ENCODE measurements around the gene LAMC2.
"Not testable (repeated sequence)": the region's sequence is repeated elsewhere in the genome, so short reads cannot be mapped to it uniquely, and the experiment has no call there.

Gene LAMC2

DNA sequence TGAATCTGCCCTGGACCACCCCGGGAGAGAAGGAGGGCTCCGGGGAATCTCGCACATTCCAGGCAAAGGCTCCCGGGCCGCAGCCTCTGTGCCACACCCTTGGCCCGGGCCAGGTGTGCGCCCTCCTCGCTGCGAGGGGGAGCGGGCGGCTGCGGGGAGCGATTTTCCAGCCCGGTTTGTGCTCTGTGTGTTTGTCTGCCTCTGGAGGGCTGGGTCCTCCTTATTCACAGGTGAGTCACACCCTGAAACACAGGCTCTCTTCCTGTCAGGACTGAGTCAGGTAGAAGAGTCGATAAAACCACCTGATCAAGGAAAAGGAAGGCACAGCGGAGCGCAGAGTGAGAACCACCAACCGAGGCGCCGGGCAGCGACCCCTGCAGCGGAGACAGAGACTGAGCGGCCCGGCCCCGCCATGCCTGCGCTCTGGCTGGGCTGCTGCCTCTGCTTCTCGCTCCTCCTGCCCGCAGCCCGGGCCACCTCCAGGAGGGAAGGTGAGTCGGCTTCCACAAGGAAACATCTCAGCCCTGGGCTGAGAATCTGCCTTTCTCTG lies at the start of gene LAMC2:
TSS of gene LAMC2 (plus strand) at position 324 of the 550 bp plus-strand sequence. CDS start at position 413, 89 bp downstream.
- peak; percentile 32 to 38 for DNase-seq

DNA sequence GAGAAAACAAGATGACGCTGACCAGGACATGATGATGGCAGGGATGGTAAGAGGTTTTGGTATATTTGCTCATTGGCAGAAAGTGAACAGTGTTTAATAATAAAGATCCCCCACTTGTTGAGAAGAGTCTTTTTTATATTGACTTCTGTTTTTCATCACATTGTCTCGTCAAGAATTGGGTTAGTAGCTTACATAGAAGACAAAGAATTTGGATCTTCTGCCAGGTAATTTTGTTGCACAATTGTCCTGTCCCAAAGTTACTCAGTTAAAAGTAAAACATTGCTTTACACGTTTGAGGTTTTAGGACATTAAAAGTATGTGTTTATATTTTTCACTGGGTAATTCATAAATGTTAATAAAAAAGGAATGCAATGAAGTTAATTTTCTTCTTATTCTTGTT lies 48.3 kb upstream of the LAMC2 start:
- no peak for DNase-seq

DNA sequence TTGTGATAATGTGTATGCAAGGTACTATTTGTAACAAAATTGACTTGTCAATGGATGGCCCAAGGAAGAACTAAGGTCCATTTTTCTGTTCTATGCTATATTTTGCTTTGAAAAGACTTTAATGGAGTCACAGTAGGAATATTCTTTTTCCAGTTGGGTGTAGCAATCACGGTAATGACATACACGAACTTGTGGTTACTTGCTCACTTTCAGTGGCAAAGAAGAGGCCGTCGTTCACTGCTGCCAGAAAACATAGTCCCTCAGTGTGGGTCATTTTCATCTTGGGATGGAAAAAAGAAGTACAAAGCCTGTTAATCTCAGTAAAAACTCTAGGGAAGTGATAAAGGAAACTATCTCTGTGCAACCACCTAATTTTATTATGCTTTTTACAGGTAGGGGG lies 47.8 kb upstream of the LAMC2 start:
- DNase-seq = no peak

DNA sequence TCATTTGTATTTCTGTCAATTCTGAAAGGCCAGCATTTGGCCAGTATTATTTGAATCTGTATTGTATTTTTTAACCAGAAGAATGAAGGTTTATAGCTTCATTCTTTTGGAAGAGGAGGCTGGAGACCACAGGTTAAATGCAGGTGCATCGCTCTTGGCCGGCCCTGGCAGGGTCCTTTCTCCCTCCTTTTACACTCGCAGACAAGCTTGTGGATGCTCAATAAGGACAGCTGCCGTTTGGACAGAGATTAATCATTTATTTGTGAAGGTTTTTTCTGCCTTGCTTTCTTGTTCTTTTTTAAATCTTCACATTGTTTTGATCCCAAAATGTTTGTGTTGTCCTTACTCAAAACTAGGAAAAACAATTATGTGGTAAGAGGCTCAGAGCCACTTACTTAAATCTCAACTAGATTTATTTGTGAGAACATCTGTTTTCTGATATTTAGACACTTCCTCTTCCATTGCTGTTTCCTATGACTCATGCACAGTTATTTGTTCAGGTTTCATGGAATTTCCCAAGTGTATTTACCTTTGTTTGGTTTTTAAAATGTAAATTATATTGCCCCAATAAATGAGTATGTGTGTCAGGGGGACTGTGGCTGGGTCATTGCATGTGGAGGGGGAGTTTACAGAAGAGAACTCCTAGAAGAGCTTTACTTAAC lies 46.7 kb upstream of the LAMC2 start:
- DNase-seq = no peak

DNA sequence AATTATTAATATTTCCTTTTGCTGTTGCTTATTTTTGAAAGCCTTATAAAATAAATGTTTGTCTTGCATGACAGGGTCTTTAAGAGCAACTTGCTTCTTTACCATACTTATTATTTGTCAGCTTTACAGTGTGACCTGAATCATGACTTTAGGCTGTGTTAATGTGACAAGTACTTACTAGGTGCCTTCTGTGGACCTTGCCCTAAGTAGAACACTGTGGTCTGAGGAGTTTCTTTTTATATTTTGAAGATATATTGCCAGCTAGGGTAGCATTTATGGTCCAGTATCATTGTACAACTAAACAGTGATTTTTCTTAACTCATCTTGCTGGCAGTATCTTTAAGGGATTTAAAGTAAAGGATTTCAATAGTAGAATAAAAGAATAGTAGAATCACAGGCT lies 45.4 kb upstream of the LAMC2 start:
- DNase-seq = no peak

DNA sequence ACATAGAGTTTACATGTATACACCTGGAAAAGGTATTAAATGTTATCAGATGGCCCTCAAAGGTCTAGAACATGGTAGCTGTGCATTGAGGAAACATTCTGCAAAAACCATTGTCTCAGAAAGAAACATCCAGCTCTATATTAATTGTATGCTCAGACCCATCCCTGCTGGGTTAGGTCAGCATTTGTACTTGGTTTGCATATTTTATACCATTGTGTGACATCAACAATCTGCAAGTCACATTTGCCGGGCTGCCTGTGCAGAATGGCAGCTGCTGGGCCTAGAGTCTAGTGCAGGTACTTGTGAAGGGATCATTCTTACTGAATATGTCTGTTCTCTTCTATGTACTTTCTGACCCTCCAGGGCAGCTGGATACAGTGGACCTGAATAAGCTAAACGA lies 43.9 kb upstream of the LAMC2 start:
- DNase-seq = no peak

DNA sequence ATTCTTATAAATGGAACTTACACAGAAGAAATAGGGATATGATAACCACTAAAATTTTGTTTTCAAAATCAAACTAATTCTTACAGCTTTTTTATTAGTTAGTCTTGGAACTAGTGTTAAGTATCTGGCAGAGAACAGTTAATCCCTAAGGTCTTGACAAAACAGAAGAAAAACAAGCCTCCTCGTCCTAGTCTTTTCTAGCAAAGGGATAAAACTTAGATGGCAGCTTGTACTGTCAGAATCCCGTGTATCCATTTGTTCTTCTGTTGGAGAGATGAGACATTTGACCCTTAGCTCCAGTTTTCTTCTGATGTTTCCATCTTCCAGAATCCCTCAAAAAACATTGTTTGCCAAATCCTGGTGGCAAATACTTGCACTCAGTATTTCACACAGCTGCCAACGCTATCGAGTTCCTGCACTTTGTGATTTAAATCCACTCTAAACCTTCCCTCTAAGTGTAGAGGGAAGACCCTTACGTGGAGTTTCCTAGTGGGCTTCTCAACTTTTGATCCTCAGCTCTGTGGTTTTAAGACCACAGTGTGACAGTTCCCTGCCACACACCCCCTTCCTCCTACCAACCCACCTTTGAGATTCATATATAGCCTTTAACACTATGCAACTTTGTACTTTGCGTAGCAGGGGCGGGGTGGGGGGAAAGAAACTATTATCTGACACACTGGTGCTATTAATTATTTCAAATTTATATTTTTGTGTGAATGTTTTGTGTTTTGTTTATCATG lies 42.3 kb upstream of the LAMC2 start:
- DNase-seq = no peak

DNA sequence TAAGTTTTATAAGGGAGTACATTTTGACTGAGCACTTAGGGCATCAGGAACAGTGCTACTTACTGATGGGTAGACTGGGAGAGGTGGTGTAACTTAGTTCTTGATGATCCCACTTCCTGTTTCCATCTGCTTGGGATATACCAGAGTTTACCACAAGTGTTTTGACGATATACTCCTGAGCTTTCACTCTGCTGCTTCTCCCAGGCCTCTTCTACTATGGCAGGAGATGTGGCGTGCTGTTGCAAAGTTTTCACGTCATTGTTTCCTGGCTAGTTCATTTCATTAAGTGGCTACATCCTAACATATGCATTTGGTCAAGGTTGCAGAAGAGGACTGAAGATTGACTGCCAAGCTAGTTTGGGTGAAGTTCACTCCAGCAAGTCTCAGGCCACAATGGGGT lies 41.3 kb upstream of the LAMC2 start:
- no peak for DNase-seq

DNA sequence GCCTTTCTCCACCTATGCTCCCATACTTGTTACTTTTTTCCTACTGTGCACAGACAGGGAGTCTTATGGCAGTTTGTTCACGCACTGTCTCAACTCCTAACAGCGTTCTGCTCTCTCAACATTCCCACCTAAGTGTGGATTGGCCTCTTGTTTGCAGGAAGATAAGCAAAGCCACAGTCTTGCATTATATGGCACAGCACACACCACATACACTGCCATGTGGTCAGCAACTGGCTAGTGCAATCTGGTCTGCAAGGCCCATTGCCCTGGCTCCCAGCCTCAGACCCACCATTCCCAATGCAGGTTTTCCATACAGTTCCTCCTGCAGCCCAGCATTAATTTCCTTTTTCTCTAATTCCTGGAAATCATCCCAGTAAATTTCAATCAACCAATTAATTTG lies 38.3 kb upstream of the LAMC2 start:
- no peak for DNase-seq

DNA sequence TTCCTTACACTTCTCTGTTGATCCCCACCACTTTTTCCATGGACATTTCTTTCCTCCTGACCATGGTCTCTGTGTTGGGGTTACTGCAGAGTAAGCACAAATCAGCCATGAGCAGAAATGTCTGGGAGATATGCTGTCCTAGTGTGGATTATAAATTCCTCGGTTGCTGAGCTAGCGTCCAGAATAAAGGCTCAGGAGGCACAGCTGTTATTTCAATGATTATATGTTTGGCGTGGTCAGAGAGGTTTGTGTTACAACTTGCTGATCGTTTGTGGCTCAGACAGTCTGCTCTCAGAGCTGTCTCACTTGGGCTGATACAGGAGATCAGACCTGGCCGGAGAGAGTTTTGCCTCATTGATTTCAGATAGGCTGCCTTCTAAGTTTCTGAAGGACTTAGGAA lies 37.5 kb upstream of the LAMC2 start:
- DNase-seq = no peak

DNA sequence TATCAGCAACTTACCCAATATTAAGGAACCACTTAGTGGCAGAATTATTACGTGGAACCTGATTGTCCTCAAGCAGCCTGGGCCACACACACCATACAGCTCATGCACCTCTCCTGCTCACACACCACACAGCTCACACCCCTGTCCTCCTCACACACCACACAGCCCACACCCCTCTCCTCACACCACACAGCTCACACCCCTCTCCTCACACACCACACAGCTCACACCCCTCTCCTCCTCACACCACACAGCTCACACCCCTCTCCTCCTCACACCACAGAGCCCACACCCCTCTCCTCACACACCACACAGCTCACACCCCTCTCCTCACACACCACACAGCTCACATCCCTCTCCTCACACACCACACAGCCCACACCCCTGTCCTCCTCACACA lies 36.8 kb upstream of the LAMC2 start:
- DNase-seq = no peak

DNA sequence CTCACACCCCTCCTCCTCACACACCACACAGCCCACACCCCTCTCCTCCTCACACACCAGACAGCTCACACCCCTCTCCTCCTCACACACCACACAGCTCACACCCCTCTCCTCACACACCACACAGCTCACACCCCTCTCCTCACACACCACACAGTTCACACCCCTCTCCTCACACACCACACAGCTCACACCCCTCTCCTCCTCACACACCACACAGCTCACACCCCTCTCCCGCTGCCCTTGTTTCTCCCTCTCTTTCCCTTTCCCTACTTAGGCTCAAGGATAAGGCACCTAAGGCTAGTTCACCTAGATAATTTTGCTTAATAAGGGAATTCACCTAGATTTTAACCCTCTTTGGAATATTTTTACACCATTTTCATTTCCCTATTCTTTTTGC lies 36.0 kb upstream of the LAMC2 start:
- not testable (repeated sequence) for DNase-seq

DNA sequence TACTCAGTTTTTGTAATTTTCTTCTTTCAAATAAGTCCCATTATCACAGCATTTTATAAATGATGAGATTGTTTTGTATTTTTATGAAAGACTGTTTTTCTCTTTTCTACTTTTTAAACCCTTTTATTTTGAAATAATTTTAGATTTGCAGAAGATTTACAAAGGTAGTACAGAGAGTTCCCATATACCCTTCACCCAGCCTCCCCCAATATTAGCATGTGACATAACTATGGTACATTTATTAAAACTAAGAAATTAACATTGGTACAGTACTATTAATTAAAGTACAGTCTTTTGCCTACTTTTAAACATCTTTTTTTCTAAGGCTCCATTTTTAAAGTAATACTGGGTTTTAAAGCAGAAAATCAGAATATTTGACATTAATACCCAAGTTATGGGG lies 35.6 kb upstream of the LAMC2 start:
- DNase-seq = no peak

DNA sequence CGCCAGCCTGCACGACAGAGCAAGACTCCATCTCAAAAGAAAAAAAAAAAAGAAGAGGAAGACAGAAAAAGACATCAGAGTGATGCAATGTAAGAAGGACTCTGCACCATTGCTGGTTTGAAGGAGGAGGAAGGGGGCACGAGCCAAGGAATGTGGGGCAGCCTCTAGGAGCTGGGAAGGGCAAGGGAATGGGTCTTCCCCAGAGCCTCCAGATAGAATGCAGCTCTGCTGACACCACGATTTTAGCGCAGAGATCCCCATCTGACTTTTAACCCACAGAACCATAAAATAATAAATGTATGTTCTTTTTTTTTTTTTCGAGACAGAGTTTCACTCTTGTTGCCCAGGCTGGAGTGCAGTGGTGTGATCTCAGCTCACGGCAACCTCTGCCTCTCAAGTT lies 33.9 kb upstream of the LAMC2 start:
- no peak for DNase-seq

DNA sequence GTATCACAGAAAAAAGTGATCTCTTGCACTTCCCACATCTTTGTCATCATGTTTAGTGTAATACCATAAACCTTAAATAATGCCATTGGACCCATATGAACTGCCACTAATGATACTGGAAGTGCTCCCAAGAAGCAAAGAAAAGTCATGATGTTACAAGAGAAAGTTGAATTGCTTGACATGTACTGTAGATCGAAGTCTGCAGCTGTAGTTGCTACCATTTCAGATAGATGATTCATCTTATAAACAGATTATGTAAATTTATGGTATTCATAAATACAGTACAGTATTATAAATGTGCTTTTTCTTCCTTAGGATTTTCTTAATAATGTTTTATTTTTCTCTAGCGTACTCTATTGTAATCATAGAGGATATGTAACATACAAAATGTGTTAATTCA lies 30.1 kb upstream of the LAMC2 start:
- DNase-seq = no peak

DNA sequence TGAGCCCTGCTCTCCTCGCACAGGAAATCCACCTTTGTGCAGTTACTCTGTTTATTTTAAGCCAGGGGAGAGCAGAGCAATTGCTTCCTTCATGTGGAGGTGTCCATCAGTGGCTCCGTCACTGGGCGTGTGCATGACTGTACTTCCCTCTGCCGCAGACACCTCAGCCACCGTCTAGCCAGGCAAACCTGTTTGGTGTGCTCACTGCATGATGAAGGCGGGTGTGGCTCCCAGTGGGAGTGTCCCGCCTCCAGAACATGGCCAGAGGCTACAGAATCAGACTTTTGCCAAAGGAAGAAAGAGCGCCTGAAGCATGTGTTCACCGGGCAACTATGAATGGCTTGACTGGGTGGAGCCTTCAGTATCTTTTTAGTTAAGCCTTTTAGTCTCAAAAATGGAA lies 26.1 kb upstream of the LAMC2 start:
- no peak for DNase-seq

DNA sequence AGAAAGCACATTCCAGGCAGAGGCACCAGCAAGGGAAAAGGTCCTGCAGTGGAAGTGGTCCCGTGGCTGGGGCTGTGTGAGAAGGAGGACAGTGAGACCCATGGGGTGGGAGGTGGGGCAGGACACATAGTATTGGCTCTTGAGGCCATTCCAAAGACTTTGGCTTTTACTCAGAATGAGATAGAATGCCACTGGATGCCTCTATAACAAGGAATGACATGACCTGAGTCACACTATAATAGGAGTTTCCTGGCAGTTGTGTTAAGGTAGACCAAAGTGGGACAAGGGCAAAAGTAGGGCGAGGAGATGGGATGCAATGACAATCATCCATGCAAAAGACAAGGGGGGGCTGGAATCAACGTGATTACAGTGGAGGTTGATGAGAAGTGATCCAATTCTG lies 24.7 kb upstream of the LAMC2 start:
- no peak for DNase-seq

DNA sequence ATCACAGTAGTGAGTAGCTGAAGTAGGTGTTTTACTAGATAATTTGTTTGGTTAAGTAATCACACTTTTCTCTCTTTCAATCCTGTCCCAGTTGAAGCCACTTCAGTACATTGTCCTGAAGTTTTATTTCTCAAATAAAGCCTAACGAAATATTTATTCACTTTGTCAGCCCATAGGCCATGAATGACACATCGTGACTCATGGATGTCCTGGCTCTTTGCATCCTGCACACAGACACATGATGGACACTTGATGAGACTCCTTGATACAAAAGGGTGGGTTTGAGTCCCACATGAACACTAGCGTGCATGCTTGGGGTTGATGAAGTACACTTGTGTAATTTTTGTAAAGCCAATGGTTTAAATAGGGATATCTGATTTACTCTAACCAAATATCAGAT lies 22.7 kb upstream of the LAMC2 start:
- no peak for DNase-seq

DNA sequence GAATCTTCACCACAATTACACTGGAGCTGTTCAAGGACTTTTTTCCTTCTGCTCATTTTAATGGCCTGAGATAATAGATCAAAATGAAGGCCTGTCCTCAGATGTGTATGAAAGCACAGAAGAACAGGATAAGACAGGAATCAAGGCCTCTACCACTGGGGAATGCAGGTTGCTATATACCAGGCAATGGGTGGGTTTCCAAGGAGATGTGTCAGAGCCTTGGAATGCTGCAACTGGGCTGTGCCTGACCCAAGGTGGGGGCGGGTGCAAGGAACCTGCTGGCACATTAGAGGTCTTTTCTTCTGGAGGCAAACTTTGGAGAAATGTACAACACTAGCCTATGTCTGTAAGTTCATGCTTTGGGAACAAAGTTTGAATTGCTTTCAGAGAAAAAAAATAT lies 21.7 kb upstream of the LAMC2 start:
- DNase-seq = no peak

DNA sequence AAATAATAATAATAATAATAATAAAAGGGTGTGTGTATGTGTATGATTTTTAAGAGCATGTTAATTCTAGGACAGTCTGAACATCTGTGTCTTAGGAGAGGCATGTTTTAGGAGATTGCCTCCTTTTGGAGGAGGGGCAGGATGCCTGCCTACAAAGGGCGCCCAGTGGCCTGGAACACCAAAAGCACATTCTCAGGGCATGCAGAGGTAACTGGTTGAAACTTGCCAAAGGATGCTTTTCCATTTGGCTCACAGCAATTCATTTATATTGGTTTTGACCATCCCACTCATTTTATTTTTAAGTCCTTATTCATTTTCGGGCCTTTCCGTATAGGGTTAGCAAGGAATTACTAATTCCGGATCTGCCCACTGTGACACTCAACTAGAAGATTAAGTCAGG lies 21.1 kb upstream of the LAMC2 start:
- DNase-seq = no peak

DNA sequence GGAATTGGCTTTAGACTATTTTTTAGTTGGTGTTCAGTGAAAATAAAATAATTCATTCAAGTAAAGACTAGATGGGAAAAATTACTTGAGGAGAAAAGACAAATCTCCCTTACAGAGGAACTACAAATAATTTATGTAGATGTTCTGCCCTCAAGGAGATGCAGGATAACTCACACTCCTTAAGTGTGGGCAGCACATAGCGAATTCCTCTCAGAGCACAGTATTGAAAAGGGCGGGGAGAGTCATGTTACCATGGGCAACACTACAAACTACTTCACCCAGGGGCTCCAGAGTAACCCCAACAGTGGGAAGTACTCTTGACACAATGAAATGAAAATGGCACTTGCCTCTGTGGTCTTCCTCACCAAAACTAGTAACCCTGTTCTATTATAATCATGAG lies 20.6 kb upstream of the LAMC2 start:
- no peak for DNase-seq

DNA sequence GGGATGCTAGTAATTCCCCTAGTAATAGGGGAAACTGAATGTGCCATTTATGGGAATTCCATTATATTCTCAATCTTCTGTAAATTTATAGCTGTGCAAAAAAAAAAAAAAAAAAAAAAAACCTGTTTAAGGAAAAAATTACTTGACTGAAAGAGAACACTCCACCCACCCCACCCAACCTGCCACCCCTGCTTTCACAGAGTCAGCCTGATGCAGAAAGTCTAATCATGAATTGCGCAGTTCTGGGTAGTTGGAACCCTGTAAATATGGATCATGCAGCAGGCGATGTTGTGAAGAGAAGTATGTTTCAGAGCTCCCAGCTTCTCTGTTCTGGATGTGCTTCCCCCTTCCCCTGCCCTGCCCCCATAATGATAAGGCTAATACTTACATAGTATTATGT lies 19.6 kb upstream of the LAMC2 start:
- DNase-seq = no peak

DNA sequence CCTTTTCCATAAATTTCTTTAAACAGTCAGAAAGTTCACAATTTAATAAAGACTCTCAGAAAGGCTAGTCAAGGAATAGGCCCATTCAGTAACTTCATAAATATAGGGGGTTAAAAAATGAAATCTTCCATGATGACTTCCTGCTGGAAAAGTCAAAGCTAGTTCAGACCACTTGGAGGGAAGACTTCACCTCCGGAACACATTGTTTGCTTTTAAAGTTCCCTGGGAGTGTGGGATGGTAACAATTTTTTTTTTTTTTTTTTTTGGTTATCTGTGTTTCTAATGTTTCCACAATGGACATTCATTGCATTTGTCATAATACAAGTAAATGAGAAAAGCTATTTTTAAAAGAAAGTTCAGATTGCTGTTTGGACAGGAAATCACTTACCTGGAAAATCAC lies 18.4 kb upstream of the LAMC2 start:
- DNase-seq = no peak

DNA sequence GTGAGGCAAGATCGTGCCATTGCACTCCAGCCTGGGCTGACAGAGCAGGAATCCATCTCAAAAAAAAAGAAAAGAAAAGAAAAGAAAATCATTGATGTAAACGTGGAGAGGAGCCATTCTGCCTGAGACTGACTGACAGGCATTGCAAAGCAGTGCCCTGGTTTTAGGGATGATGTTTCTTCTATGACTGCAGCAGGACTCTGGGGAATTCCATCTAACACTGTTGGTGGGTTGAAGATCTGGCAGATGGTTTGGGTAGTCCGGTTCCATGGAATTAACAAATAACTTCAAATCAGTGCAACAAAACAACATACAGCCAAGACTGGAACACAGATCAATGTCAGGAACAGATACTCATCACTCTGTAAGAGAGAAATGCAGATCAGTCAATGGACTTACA lies 17.8 kb upstream of the LAMC2 start:
- DNase-seq = no peak

DNA sequence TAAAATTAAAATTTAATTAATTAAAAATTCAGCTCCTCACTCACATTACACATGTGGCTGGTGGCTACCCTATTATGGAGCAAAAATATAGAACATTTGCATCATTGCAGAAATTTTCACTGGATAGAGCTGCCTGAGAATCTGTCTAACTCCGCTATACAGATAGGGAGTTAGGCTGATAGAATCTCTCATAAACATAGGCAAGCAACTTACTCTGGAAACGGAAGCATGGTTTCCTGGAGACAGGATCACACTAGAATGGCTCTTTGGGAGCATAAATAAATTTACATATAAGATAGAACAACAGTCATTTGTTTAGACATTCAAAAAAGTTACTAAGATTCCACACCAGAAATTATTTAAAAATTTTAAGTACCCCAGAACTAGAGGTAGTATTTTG lies 12.2 kb upstream of the LAMC2 start:
- DNase-seq = no peak

Data from activated T-cell treated with anti-CD3 and anti-CD28 coated beads, Interleukin-2, amount 50 U/mL, for 48 hours (primary cell).